ENCODE measurements around the gene IL4I1.

IL4I1 gene

DNA sequence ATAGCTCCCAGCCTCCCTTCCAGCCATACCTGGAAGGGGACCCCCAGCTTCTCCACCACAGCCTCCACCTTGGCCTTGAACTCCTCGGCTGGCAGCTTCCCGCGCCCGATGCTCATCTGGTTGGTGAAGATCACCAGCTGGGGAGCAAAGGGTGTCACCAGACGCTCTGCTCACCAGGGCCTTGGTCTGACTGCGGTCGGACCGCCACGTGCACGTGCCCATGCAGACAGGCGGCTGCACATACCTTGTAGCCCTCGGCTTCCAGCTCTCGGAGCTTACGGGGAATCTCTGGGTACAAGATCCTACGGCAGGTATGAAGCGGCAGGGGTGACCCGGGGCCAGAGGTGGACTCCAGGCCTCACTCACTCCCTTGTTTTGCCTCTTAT is 32.8 kb downstream of the IL4I1 start:
- DNase-seq (ENCODE audit: low read depth) = no peak

DNA sequence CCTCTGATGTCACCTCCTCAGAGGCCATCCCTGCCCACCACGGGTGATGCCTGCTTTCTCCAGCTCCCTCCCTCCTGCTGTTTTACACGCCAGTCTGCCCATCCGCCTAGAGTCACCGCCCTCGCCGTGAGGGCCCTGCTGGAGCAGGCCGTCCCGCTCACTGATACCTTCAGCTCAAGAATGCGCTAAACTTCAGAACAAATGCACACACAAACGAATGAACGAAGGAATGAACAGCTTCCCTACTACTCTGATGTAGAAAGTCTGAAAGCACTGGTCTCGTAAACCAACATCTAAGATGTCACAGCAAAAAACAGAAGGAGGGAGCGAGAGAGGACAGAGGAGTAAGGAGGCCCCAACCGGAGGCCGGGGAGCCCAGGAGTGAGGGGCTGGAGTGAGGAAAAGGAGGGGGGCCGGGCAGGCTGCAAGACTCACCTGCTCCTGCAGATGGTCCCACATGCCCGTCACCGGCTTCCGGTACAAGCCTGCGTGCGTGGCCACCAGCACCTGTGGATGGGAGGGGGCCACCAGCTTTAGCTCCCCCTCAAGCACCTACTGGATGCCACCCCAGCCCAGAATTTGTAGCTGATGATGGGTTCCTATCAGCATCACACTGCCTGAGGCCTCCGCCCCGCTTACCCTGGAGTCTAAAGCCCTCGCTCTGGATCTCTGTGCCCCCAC is 33.3 kb downstream of the IL4I1 start:
- no peak for DNase-seq (ENCODE audit: low read depth)

DNA sequence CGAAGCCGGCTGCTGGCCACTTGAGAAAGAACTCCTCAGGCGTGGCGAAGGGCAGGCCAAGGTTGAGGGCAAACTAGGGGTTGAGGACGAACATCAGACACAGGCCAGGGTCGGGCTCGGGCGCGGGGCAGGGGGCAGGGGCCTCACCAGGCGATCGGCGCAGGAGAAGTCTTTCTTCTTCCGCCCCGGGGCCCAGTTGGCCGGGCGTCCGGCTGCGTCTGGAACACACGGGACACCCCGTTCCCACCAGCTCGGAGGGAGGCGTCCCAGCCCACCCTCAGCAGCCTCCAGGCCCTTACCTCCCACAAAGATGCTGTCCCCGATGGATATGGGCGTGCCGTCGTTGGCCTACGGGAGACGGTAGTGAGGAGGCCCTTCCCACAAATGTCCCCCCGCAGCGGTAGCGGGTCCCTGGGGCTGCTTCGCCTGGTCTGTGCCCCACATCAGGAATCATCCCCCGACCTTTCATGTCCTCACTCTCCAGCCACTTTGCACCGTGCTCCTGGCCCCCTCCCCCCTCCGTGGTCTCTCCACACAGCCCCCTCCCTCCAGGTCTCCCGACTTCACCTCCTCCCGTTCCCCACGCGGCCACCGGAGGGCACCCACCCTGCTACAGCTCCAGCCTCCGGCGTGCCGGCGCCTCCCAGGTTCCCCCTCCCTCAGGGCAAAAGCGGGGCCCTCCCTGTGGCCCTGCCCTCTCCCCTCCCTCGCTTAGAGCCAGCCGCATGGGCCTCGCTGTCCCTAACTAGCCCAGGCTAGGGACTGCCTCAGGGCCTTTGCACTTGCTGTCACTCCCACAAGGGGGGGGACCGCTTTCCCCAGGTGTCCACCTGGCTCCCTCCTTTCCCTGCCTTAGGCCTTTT is 34.1 kb downstream of the IL4I1 start:
- no peak for DNase-seq (ENCODE audit: low read depth)

DNA sequence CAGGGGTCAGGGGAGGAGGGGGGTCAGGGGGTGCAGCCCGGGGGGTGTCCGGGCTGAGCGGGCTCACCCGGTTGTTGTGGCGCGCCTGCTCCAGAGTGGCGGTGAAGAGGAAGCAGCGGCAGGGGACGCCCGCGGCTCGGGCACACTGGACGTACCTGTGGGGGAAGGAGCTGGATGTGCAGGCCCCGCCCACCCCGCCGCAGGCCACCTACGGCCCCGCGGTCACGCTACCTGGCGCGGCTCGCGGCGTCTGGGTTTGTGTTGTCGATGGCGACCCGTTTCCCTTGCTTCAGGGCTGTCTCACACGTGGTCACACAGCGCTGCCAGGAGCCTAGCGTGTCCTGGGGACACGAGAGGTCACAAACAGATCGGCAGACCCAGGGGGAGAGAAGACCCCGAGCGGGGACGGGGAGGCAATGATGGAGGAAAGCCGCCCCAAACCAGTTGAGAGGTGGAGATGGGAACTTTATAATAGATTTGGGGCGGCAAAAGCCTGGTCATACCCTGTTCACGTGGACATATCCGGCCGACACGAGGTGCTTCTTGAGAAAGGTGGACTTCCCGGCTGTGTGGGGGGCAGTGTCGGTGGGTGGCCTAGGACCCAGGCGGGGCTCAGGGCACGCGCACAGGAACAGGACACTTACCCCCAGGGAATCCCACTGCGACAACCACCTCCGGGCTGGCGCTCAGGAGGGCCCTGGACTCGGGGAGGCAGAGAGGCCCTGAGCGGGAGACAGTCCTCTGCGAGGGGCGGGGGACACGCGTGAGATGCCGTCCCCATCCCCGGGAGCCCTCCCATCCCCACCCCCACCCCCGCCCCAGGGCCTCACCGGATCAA is 34.9 kb downstream of the IL4I1 start:
- DNase-seq (ENCODE audit: low read depth) = no peak

DNA sequence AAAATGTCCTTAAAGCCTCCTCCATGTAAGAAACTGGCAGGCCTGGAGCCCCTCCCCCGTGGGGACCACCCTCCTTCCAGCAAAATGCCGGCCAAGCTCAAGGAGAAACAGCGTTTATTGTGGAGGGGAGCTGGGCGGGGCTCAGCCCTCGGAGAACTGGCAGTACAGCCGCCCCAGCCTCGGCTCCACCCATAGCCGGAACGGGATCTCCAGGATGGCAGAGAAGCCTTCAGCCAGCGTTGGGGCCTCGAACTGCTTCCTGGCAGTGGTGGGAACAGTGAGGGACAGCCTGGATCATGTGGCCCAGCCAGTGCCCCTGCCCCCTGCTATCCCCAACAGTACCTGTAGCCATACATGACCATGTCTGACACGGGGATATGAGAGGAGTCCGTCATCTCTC is 35.6 kb downstream of the IL4I1 start:
- DNase-seq (ENCODE audit: low read depth) = no peak

DNA sequence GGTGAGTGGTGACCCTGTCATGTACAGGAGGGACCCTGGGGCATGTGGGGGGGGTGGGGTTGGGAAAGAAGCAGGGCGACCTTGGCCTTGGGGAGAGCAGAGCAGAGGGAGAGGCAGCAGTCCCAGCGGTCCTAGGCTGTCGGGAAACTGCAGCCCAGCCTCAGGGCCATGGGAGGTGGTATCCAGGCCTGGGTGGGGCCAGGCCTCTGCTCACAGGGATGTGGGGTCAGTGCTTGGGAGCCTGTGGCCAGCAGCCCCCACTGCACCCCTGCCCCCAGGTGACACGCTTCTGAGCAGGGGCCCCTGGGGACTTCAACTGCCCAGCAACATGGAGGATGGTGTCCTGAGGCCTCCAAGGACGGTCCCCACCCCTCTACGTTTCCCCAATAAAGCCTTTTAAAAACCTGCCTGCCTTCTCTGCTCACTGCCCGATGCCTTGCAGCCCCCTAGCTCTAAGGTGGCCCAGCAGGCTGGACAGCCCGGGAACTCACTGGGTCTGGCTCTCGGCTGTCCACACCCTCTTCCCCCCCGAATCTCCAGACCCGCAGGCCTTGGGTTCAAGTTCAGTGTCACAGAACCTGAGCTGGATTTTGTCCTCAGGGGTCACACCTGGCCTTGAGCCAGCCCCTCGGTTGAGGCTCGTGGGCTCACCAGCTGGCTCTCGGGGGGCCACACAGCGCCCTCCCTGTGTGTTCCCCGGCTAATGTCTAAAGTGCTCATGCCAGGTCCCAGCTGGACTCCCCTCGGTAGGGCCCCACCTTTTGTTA is 36.2 kb downstream of the IL4I1 start:
- DNase-seq (ENCODE audit: low read depth) = no peak

DNA sequence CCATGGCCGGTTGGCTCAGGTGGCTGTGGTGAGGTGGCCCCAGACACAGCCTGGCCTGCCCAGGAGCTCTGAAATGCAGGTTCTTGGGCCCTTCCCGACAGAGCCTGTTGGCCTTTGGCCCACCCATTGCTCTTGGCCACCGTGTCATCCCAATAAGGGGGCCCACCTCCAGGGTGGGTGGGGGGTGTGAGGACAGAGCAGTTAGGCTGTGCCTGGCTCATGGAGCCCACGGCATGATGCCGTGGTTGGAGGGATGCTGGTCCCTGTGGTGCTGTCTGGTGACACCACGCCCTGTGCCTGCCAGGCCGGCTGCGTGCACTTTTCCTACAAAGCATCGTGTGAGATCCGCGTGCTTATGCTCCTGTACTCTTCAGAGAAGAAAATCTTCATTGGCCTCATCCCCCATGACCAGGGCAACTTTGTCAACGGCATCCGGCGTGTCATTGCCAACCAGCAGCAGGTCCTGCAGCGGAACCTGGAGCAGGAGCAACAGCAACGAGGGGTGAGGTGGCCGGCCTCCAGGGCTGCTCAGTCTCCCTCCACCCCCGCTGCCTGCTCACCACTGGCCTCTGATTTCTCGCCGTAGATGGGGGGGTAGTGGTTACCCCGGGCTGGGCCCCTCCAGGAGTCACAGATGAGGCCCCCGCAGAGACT is 36.9 kb downstream of the IL4I1 start:
- DNase-seq (ENCODE audit: low read depth) = no peak

DNA sequence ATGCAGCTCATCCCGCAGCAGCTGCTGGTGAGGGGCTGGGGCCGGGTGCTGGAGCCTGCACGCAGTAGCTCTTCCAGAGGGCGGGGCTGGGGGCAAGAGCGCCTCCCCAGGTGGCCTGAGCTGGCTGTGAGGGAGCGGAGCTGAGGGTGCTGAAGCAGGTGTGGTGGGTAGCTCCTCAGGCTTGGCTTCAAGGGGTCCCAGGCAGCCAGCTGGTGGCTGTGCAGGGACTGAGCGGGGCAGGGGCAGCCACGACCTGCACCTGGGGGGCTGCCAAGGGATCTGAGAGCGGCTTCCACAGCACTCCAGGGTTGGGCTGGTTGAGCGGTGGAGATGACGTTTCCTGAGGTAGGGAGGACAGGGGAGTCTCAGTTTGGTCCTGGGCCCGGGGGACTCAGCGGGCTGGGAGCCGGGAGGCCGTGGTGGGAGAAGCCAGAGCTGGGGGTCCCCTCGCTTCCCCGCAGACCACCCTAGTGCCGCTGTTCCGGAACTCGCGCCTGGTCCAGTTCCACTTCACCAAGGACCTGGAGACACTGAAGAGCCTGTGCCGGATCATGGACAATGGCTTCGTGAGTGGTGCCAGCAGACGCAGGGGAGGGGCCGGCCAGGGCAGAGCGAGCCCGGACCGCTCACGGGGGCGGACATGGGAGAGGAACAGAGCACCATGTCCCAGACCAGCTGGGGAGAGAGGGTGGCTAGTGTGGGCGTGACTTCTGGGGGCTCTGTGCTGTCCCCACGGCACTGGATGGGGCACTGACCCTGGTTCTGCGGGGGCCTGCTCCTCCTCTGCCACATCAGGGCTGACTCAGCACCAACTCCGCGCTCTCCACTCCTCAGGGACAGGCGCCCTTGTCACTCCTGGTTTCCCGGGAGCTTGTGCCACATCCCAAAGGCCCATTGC is 38.4 kb downstream of the IL4I1 start:
- DNase-seq (ENCODE audit: low read depth) = no peak

DNA sequence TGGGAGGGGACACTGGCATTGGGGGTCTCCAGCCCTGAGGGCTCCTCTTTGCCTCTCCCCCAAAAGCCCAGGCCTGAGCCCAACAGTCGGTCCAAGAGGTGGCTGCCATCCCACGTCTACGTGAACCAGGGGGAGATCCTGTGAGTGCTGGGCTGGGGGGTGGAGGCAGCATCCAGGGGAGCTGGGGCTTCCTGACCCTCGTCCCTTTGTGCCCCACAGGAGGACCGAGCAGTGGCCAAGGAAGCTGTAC is 38.9 kb downstream of the IL4I1 start:
- no peak for DNase-seq (ENCODE audit: low read depth)

DNA sequence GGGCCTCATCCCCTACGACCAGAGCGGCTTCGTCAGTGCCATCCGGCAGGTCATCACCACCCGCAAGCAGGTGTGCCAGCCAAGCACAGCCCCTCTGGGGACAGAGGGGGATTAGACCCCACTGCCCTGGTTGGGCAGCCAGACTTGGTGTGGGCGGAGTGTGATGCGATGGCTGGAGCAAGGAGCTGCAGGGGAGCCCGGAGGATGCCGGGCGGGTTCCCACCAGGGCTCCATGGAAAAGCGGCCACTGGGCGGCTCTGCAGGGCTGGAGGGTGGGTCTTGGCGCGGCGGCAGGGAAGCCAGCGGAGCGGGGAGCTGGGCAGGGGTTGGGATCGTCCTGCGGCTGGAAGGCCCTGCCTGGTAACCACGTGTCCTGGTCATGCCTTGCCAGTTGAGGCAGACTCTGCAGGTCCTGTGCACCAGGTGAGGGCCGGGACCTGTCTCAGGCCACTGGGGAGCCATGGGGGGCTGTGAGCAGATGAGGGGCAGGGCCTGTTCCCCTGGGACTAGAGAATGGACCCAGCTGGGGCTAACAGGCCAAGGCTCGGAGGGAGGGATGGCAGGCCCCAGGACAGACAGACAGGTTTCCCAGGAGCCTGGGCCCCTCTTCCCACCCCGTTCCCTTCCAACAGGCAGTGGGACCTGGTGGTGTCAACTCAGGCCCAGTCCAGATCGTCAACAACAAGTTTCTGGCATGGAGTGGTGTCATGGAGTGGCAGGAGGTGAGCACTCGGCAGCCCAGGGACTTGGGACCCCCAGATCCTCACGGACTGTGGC is 39.4 kb downstream of the IL4I1 start:
- no peak for DNase-seq (ENCODE audit: low read depth)

DNA sequence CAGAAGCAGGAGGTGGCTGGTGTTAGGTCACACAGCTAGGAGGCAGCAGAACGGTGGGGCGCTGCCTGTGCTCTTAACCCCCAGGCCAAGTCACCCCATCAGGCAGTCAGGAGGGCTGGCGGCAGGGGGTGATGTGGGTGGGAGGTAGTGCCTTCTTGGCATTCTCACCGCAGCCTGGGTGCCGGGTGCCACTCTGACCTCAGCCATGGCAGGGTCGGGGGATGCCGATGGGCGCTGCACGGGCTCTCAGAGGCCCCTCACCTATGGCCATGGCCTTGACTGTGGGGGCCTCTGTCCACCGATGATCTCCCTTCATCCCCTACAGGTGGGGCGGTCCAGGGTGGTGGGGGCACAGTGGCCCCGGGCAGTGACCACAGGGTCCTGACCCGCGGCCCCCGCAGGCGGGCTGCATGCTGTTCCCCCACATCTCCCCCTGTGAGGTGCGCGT is 40.1 kb downstream of the IL4I1 start:
- no peak for DNase-seq (ENCODE audit: low read depth)

DNA sequence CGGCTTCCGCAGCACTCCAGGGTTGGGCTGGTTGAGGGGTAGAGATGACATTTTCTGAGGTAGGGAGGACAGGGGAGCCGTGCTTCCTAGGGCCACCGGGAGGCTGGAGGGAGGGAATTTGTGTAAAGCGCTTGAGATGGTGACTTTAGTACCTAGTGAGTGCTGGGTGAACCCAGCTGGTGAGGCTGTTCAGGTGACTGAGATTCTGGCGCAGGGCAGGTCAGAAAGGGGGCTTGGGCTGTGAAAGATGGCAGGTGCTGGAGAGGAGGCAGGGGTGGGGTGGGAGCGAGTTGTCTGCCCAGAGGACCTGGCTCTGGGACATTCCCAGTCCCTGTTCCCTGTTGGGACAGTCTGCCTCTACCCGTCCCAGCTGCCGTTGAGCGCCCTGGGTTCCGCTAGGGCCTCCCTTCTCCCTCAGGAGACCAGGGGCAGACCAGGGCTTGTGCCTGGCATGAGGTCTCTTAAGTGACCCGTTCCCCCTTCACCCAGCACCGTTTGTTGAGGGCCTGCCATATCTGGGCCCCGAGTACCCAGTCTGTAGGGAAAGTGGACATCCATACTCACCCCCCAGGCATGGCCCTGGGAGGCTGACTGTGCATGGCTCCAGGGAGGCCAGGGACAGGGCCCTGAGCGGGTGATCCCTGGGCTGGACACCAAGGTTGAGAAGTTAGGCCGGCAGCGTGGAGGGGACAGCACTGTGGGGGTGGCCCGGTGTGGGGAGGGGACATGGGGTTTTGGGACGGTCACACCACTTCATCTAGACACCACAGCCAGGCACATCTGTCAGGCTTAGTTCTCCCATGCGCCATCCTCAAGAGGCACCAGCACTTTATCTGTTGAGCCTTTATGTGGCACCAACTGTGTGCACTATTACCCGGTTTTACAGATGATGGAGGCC is 40.8 kb downstream of the IL4I1 start:
- DNase-seq (ENCODE audit: low read depth) = no peak

DNA sequence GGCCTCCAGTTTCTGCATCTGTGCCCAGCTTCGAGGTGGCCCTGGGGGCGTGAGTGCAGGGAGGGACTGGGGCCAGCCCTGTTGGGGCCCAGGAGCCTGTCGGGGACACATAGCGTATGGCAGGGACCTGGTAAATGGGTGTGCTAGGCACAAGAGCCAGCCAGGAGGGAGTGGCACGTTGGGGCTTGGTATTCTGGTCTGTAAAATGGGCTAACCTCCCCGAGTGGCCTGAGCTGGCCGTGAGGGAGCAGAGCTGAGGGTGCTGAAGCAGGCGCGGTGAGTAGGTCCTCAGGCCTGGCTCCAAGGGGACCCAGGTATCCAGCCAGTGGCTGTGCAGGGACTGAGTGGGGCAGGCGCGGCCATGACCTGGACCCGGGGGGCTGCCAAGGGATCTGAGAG is 41.4 kb downstream of the IL4I1 start:
- DNase-seq (ENCODE audit: low read depth) = no peak

DNA sequence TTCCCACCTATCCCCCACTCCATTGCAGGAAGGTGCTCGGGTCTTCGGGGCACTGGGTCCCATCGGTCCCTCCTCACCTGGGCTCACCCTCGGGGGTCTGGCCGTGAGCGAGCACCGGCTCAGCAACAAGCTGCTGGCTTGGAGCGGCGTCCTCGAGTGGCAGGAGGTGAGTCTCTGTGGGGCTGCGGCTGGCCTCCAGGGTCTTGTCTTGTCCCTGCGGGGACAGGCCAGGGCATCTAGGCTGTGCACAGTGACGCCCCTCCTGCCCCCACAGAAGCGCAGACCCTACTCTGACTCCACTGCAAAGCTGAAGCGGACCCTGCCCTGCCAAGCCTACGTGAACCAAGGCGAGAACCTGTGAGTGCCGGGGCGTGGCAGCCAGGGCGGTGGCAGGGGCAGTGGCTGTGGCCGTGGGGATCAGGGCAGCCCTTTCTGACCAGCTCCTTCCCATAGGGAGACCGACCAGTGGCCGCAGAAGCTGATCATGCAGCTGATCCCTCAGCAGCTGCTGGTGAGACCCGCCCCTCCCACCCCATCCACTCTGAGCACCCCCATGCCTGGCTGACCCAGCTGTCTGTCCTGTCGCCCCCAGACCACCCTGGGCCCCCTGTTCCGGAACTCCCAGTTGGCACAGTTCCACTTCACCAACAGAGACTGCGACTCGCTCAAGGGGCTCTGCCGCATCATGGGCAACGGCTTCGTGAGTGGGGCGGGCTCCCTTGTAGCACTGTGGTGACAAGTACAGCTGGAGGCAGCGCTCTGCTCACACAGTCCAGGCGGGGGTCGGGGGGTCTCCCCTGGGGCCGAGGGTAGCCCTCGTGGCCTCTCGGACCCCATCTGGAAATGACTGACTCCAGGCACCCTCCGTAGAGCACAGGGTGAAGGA is 42.1 kb downstream of the IL4I1 start:
- DNase-seq (ENCODE audit: low read depth) = no peak

DNA sequence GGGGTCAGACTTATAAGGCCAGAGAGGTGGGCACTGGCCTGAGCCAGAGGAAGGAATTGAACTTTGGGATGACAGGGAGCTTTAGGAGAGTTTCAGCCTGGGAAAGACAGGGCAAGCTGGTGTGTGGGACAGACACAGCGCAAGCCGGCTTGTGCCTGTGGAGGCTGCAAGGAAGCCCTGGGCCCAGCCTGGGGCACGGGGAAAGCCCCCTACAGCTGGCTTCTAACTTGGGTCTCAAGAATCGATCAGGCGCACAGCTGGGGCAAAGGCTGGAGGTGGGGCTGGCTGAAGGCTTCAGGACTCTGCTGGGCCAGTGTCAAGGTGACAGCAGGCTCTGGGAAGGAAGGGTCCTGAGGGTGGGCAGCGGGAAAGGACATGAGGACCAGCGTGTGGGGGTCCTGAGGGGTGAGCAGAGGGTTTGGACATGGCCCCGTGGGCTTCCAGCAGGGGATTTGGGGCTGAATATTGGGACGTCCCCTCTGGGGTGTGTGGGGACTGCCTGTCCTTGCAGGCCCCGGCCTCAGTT is 42.8 kb downstream of the IL4I1 start:
- DNase-seq (ENCODE audit: low read depth) = no peak

DNA sequence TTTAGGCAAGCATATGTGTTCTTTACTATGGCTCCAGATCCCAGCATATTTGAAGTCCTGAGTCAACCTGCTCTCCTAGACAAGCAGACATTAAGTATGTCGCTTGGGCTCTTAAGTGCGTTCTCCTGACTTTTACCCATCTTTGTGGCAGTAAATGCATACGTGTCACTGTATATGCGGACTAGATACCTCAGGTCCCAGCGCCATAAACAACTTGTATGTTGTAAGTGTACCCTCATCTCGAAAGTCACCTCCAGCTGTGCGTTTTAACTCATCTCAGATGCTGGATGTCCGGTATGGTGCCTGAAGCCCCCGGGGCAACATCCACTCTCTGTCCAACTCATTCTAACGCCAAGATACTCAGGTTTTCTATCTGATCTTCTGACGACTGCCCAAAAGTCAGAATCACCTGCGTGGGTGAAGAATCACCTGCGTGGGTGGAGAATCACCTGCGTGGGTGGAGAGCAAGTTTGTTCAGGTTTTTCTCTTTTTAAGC is 44.0 kb downstream of the IL4I1 start:
- DNase-seq (ENCODE audit: low read depth) = no peak
